ENCODE results near the gene PHACTR3. TPM values are rescaled to one million over a fixed set of nuclear protein-coding genes. Genes with fewer than 3 reads are reported as not detected.

PHACTR3 gene
- total and polyA plus RNA-seq, 2 experiments from 2014 or later: 0.45 to 0.61 TPM

GRCh38 chr20:59764037-59764436 lies 159.7 kb downstream of the PHACTR3 start:
- Histone ChIP-seq H3K27me3 (ENCODE audit: insufficient read depth) (no peaks in the 10 kb centered on the region), H3K36me3 (ENCODE audit: insufficient read depth) (no peaks in the 10 kb centered on the region), H3K4me3 (no peak overlapping the region), H3K4me1 (ENCODE audit: insufficient read depth) (no peaks in the 10 kb centered on the region), H3K79me2 (replicated peaks; ENCODE audit: insufficient read depth) (no peaks in the 10 kb centered on the region), H3F3A (replicated peaks; ENCODE audit: low read depth) (no peaks in the 10 kb centered on the region), H4K20me1 (replicated peaks; ENCODE audit: insufficient read depth) (no peaks in the 10 kb centered on the region), H3K9me2 (ENCODE audit: insufficient read depth) (peaks cover 5% of the 10 kb centered on the region; the same call in 1 of the 2 replicates), H3K27ac (ENCODE audit: low read depth) (no peak overlapping the region), H3K4me2 (no peak overlapping the region), H2AFZ (no peak overlapping the region)
- no peak for ATAC-seq
- Mint-ChIP-seq H3K36me3 (ENCODE audit: low read depth) (no peaks in the 10 kb centered on the region), H3K27me3 (ENCODE audit: insufficient read depth, low read depth, poor library complexity) (peaks cover 21% of the 10 kb centered on the region), H3K4me3 (no peak overlapping the region), H3K9me3 (peaks cover 16% of the 10 kb centered on the region), H3K4me1 (no peaks in the 10 kb centered on the region), H3K27ac (no peak overlapping the region)
- DNase-seq (ENCODE audit: low spot score): no peak
- TF ChIP-seq ZNF331 (CRISPR knock-in tag; IDR thresholded peaks at IDR 0.05; ENCODE audit: low read depth) (no peak), REST (IDR thresholded peaks at IDR 0.05; ENCODE audit: unreplicated experiment) (no peak), ZNF462 (CRISPR knock-in tag; IDR thresholded peaks at IDR 0.05) (no peak), NANOG (IDR thresholded peaks at IDR 0.05; ENCODE audit: borderline replicate concordance) (no peak), CREB1 (CRISPR knock-in tag; IDR thresholded peaks at IDR 0.05; ENCODE audit: low read depth) (no peak), CTCF (conservative IDR thresholded peaks at IDR 0.05; ENCODE audit: low read depth in 2 of 2) (no peak), EZH2phosphoT487 (IDR thresholded peaks at IDR 0.05; ENCODE audit: unreplicated experiment) (no peak), POLR2AphosphoS5 (IDR thresholded peaks at IDR 0.05; ENCODE audit: low read depth) (no peak), STAT1 (IDR thresholded peaks at IDR 0.05; ENCODE audit: unreplicated experiment) (no peak), JUNB (IDR thresholded peaks at IDR 0.05; ENCODE audit: unreplicated experiment) (no peak), ZNF114 (CRISPR knock-in tag; IDR thresholded peaks at IDR 0.05) (no peak)
